Nephron (organoid): ENCODE results near the gene SLC7A6.

Source experiments
- H3K27ac Mint-ChIP-seq, 3 experiments: 2 replicates each; pipeline ENCODE4 v1.8.0; 2020; ENCODE audit warnings: mixed read lengths in 3 of 3, mild to moderate bottlenecking in 2 of 3, moderate library complexity in 1 of 3
- H3K27me3 Mint-ChIP-seq: 2 replicates; pipeline ENCODE4 v1.8.0; 2021; ENCODE audit warnings: low read depth, mild to moderate bottlenecking, moderate library complexity, mixed read lengths
- H3K36me3 Mint-ChIP-seq: 2 replicates; pipeline ENCODE4 v1.8.0; 2020; ENCODE audit warnings: low read depth, mixed read lengths
- H3K4me1 Mint-ChIP-seq: 2 replicates; pipeline ENCODE4 v1.8.0; 2020; ENCODE audit warnings: mixed read lengths
- H3K4me3 Mint-ChIP-seq, 3 experiments: 2 replicates each; pipeline ENCODE4 v1.8.0; 2020; ENCODE audit warnings: mild to moderate bottlenecking in 3 of 3, mixed read lengths in 3 of 3, moderate library complexity in 2 of 3
- H3K9me3 Mint-ChIP-seq: 2 replicates; pipeline ENCODE4 v1.8.0; 2020; ENCODE audit warnings: mixed read lengths
- CTCF ChIP-seq, 3 experiments: fragments of 200-600 bp; sonication (generic); IDR thresholded peaks; one replicate each; pipeline ENCODE4 v1.5.0; 2021; ENCODE audit warnings: antibody characterized with exemption in 3 of 3; ENCODE audit not compliant: unreplicated experiment in 3 of 3

SLC7A6 gene

DNA sequence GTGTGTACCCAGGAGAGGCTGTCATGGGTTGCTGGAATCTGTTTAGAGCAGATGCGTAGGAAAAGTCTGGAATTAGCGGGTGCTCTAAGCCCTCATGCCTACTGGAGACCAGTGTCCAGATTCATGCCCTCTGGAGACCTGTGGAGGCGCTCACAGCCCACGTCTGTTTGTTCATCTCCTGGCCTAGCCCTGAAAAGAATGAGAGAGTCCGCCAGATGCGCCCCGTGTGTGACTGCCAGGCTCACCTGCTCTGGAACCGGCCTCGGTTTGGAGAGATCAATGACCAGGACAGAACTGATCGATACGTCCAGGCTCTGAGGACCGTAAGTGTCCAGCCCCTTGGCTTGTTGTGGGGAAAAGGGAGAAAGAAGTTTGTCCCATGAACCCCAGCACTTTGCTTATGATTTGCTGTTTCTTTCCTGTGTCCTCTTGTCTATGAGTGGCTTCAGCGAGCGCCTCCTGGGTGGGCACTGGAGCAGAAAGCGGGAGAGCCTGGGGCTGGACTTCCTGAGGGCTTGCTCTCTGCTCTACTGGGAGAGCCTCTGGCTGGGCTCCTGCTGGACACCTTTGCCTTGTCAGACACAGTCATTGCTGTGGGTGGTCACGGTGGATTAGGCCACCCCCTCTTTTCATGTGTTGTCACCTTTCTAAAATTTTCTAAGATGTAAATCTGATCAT is 81.8 kb downstream of the SLC7A6 start:
- peaks cover 64% of the 10 kb centered on the region for H3K36me3 Mint-ChIP-seq

GRCh38 chr16:68346892-68347480 is 82.7 kb downstream of the SLC7A6 start:
- Mint-ChIP-seq H3K27me3 (no peaks in the 10 kb centered on the region), H3K4me3 (no peak overlapping the region), H3K9me3 (no peaks in the 10 kb centered on the region), H3K4me1 (peaks cover 8% of the 10 kb centered on the region), H3K27ac (no peak overlapping the region), H3K36me3 (peaks cover 67% of the 10 kb centered on the region)
- TF ChIP-seq CTCF (IDR thresholded peaks at IDR 0.05; ENCODE audit: unreplicated experiment in 3 of 3): no peak

More for the DNA sequence above, 81.8 kb downstream of the SLC7A6 start:
- H3K9me3 Mint-ChIP-seq: no peaks in the 10 kb centered on the region
- H3K27me3 Mint-ChIP-seq: no peaks in the 10 kb centered on the region
- H3K4me3 Mint-ChIP-seq: no peak overlapping the region
- H3K4me1 Mint-ChIP-seq: peaks cover 8% of the 10 kb centered on the region
- H3K27ac Mint-ChIP-seq: no peak overlapping the region
- TF ChIP-seq CTCF (IDR thresholded peaks at IDR 0.05; ENCODE audit: unreplicated experiment in 3 of 3): no peak

- H3K4me3 Mint-ChIP-seq: no peak overlapping the region
- no peak for TF ChIP-seq CTCF (IDR thresholded peaks at IDR 0.05; ENCODE audit: unreplicated experiment in 3 of 3)
- no peaks in the 10 kb centered on the region for H3K27me3 Mint-ChIP-seq
- H3K36me3 Mint-ChIP-seq: peaks cover 66% of the 10 kb centered on the region
- H3K9me3 Mint-ChIP-seq: no peaks in the 10 kb centered on the region
- H3K27ac Mint-ChIP-seq: no peak overlapping the region
- peaks cover 8% of the 10 kb centered on the region for H3K4me1 Mint-ChIP-seq
Measured at GRCh38 chr16:68347605-68348004, 83.3 kb downstream of the SLC7A6 start.

- Mint-ChIP-seq H3K27me3 (no peaks in the 10 kb centered on the region), H3K27ac (no peak overlapping the region), H3K4me1 (peaks cover 8% of the 10 kb centered on the region), H3K36me3 (peaks cover 67% of the 10 kb centered on the region), H3K9me3 (no peaks in the 10 kb centered on the region), H3K4me3 (no peak overlapping the region)
- no peak for TF ChIP-seq CTCF (IDR thresholded peaks at IDR 0.05; ENCODE audit: unreplicated experiment in 3 of 3)
Measured at GRCh38 chr16:68348639-68349445, 84.5 kb downstream of the SLC7A6 start.

DNA sequence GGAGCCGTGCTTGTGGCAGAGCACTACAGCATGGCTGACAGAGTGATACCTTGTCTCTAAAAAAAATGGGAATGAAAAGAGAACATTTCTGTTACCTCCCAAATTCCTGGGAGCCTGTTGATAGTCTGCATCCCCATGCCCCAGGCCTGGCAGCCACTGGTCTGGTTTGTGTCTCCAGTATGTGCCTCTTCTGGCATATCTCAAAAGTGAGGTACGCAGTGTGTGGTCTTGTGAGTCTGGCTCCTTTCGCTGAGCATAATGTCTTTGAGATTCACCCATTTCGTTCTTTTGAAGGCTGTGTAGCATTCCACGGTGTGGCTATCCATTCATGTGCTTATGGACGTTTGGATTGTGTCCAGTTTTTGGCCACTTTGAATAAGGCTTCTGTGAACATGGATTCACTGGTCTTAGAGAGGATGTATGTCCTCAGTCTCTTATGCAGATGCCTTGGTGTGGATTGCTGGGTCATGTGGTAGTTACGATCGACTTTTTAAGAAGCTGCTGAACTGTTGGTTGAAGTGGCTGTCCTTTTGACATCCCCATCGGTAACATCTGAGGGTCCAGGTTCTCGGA is 85.6 kb downstream of the SLC7A6 start:
- Mint-ChIP-seq H3K4me1 (peaks cover 1% of the 10 kb centered on the region), H3K9me3 (no peaks in the 10 kb centered on the region), H3K4me3 (no peak overlapping the region), H3K36me3 (peaks cover 68% of the 10 kb centered on the region), H3K27ac (no peak overlapping the region), H3K27me3 (no peaks in the 10 kb centered on the region)
- TF ChIP-seq CTCF (IDR thresholded peaks at IDR 0.05; ENCODE audit: unreplicated experiment in 3 of 3): no peak
